AG09309 (cell line): ENCODE data around the gene GPS1.

Experiments used
- DNase-seq: peaks from one replicate; pipeline ENCODE4 v3.0.0-alpha.2; 2010; ENCODE audit warnings: low read depth
- H3K4me3 ChIP-seq: 2 replicates; pipeline ENCODE4 v1.5.1; 2011; ENCODE audit warnings: mild to moderate bottlenecking, low read depth, low read length, moderate library complexity; ENCODE audit not compliant: control insufficient read depth
- TF ChIP-seq, protein P1 (sequence below): IDR thresholded peaks from 2 replicates; pipeline ENCODE4 v1.5.1; 2011; ENCODE audit warnings: mild to moderate bottlenecking, low read depth, low read length, inconsistent platforms; ENCODE audit not compliant: insufficient read depth, control insufficient read depth; ENCODE audit errors: missing control alignments

Gene GPS1

DNA sequence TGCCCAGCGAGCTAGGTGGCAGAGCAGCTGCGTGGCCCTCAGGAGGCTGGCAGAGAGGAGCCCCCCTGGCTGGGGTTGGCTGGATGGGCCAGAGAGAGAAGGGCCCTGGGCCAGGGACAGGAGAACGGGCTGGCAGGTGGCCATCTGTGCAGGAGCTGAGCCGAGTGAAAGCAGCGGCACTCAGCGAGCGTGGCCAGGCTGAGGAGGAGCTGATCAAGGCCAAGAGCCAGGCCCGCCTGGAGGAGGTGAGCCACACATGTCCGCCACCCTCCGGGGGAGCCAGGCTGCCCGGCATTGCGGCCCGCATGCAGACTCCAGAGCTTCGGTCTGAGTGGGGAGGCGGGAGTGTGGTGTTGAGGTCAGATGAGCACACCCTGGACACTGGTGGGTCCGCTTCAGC, 22.3 kb upstream of the GPS1 start:
- H3K4me3 ChIP-seq, result no peak overlapping the region
- TF ChIP-seq, protein P1, sequence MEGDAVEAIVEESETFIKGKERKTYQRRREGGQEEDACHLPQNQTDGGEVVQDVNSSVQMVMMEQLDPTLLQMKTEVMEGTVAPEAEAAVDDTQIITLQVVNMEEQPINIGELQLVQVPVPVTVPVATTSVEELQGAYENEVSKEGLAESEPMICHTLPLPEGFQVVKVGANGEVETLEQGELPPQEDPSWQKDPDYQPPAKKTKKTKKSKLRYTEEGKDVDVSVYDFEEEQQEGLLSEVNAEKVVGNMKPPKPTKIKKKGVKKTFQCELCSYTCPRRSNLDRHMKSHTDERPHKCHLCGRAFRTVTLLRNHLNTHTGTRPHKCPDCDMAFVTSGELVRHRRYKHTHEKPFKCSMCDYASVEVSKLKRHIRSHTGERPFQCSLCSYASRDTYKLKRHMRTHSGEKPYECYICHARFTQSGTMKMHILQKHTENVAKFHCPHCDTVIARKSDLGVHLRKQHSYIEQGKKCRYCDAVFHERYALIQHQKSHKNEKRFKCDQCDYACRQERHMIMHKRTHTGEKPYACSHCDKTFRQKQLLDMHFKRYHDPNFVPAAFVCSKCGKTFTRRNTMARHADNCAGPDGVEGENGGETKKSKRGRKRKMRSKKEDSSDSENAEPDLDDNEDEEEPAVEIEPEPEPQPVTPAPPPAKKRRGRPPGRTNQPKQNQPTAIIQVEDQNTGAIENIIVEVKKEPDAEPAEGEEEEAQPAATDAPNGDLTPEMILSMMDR, result no peak
- DNase-seq, result no peak

GRCh38 chr17:82029990-82030469, 21.7 kb upstream of the GPS1 start:
- H3K4me3 ChIP-seq, result no peak overlapping the region
- TF ChIP-seq, protein P1, result no peak
- no peak for DNase-seq

DNA sequence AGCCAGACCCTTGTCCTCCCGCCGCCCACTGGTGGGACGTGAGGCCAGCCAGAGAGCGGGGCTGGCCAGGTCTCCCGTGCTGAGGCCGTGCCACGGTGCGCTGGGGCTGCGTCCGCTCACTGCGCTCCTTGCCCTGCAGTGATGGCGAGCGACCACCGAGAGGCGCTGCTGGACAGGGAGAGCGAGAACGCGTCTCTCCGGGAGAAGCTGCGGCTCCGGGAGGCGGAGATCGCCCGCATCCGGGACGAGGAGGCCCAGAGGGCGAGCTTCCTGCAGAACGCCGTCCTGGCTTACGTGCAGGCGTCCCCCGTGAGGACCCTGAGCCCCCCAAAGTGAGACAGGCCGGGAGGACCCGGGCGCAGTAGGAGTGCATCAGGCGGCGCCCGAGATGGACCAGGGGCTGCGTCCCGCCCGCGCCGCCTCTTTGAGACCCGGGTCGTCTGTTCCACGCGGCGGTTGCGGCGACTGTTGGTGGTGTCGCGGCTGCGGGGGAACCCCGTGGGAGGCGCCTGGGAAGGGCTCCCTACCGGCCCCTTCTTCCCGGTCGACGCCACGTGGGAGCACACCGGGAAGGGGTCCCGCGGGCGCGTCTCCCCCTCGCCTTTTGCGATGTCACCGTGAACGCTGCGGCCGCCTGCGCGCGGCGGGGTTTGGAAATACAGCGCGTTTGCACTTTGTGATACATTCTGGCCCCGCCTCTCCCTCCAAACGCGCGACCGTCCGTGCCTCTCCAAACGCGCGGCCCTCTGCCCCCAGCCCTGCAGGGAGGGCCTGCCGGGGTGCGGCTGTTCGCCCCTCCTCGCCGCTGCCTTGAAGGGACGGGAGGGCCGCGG, 21.0 kb upstream of the GPS1 start:
- peak overlapping the region; percentile 50 for H3K4me3 ChIP-seq
- TF ChIP-seq, protein P1, result peak; percentile 84
- DNase-seq, result peak; percentile 38

- H3K4me3 ChIP-seq, result peak within 1 kb of the TSS; percentile 50
- TF ChIP-seq, protein P1, result no peak
- DNase-seq, result no peak
Measured at GRCh38 chr17:82031303-82031884, 20.3 kb upstream of the GPS1 start, which contains the start of gene RAC3. RAC3 (plus strand) TSS chr17:82031678; CDS start chr17:82031762, 84 bp downstream.

GRCh38 chr17:82031885-82032627, 19.6 kb upstream of the GPS1 start:
- H3K4me3 ChIP-seq, result peak overlapping the region; percentile 22
- DNase-seq, result no peak
- TF ChIP-seq, protein P1, result no peak

DNA sequence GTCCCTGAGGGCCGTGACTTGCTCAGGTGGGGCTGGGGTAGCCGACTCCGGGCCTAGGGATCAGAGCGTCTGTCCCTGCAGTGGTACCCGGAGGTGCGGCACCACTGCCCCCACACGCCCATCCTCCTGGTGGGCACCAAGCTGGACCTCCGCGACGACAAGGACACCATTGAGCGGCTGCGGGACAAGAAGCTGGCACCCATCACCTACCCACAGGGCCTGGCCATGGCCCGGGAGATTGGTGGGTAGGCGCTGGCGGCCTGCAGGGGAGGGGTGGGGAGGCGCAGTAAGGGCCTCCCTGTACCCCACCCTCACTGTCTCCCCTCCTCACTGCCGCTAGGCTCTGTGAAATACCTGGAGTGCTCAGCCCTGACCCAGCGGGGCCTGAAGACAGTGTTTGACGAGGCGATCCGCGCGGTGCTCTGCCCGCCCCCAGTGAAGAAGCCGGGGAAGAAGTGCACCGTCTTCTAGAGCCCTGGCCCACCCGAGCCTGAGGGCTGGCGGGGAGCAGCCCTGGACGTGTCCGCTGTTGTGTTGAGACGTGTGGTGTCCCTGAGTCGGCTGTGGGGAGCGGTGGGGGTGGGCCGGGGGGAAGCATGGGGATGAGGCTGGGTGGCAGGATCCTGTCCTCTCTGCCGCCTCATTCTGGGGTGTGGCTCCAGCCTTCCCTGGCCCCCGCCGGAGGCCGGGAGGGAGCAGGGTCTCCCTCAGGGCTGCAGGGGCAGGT, 18.2 kb upstream of the GPS1 start:
- no peak for DNase-seq
- no peak overlapping the region for H3K4me3 ChIP-seq
- TF ChIP-seq, protein P1, result no peak
